ENCODE measurements around the gene AGPAT1.
A peak's percentile ranks its signal among the peaks of the same experiment; 100 is the strongest.

Gene AGPAT1

DNA sequence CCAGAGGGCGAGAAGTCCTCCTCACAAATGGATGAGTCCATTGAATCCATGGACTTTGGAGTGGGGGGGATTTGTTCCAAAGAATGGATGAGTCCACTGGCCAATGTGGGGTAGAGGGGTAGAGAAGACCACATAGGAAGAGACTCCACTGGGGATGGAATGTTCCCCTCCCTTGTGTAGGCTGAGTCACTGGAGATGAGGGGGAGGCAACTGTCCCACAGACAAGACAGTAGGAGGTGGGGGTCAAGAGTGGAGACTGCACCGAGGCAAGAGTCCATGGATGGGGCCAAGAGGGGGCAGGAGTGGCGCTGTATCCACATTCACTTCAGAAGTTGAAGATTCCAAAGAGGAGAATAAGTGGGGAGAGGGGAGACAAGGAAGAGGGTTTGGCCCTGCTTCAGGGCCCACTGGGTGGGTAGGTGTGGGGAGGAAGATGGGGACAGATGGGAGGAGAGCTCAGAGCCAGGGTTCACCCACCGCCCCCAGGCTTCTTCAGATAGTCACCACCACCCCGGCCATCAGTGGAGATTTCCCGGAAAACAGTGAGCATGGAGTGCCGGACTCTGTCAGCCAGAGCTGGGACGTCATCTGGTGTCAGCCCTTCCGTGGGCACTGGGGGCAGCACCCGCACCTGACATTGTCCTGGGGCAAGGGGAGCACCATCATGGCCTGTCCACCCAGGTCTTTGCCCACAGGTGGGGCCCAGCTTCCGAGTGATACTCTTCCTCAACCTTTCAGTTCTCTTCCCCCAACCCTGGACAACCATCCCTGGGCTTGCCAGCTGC lies 6.9 kb downstream of the AGPAT1 start:
- no peak for DNase-seq (ENCODE audit: low read depth)

DNA sequence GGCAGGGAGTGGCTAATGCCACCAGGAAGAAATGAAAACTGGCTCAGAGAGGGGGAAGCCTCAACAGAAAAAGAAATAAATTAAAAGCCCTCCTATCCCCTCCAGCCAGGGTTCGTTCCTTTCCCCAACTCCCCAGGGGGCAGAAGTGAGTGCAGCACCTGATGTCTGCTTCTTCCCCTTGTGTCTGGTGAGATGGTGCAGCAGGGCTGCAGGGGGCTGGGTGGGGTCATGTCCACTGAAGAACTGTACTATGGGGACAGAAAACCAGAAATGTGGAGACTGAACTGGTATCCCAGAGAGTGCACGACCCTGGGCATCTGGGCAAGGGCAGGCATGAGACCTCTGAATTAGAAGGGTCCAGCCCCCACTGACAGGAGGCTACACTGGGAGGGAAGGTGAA lies 7.5 kb downstream of the AGPAT1 start:
- DNase-seq (ENCODE audit: low read depth): no peak

DNA sequence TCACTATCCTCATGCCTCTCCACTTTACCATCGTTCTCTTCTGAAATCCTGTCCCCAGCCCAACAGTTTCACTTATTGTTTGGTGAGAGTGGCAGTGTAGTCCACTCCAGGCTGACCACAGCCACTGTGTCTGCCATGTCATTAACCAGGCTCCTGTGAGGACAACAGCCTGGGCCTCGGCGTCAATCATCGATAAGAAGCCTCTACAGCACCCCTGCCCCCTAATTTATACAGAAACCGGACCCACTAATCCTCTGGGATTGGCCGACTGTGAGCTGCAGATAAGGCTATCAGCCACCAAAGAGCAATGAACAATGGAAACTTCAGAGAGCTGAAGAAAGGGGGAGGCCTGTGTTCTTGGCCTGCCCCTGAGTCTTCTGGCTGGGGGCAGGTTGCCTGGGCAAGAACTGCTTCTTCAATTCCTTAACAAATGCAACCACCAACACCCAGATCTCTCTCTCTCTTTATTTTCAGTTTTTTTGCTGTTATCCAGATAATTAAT lies 8.1 kb downstream of the AGPAT1 start:
- no peak for DNase-seq (ENCODE audit: low read depth)

DNA sequence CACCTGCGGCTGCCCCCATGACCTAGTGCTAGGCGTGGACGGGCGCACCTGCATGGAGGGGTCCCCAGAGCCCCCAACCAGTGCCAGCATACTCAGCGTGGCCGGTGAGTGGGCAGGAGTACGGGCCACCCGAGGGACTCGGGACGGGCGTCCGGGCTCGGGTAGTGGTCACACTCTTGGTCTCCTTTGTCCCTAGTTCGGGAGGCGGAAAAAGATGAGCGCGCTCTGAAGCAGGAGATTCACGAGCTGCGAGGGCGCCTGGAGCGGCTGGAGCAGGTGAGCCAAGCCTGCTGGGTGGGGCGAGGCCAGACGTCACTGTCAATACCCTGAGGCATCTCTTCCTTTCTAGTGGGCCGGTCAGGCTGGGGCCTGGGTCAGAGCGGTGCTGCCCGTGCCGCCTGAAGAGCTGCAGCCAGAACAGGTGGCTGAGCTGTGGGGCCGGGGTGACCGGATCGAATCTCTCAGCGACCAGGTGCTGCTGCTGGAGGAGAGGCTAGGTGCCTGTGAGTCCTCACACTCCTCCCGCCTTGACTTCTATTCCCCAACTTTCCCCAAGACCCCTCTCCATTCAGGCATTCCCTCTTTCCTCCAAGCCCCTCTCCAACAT lies 8.6 kb downstream of the AGPAT1 start:
- no peak for DNase-seq (ENCODE audit: low read depth)

DNA sequence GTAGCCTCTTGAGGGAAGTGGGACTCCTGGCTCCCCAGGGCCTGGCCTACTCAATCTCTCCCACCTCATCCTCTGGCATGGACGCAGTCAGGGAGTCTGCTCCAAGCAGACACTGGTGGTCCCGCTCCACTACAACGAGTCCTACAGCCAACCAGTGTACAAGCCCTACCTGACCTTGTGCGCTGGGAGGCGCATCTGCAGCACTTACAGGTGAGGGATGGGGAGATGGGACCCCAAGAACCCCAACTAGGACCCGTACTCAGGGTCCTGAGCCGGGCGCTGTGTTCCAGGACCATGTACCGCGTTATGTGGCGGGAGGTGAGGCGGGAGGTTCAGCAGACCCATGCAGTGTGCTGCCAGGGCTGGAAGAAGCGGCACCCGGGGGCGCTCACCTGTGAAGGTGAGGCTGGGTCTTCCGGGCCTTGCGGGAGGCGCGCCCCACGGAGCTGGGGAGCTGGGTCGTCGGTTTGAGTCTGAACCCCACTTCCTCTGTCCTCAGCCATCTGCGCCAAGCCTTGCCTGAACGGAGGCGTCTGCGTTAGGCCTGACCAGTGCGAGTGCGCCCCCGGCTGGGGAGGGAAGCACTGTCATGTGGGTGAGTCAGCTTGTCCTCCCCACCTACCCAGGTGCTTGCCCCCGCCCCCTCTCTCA lies 9.3 kb downstream of the AGPAT1 start:
- DNase-seq (ENCODE audit: low read depth): no peak

DNA sequence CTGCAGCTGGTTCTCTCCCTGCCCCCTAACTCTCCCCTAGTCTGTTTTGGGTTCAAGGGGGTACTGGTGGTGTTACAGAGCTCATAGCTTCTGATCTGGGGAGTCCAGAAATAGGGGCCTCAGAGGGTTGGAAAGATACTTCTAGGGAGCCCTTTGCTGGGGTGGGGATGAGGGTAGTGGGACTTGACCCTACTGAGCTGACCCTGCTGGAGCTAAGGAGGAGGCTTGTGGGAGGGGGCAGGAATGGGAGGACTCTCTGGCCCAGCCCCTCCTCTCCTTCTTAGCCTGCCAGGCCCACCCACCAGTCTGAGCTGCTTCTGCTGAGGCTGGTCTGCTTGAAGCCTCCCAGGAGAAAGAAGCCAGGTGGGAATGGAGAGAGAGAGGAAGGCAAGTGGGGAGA lies 11.6 kb downstream of the AGPAT1 start, which contains the start of gene EGFL8:
Gene EGFL8 (plus strand): TSS at position 301 of the 400 bp plus-strand sequence. CDS start 1,571 bp downstream, outside the sequence.
- no peak for DNase-seq (ENCODE audit: low read depth)

DNA sequence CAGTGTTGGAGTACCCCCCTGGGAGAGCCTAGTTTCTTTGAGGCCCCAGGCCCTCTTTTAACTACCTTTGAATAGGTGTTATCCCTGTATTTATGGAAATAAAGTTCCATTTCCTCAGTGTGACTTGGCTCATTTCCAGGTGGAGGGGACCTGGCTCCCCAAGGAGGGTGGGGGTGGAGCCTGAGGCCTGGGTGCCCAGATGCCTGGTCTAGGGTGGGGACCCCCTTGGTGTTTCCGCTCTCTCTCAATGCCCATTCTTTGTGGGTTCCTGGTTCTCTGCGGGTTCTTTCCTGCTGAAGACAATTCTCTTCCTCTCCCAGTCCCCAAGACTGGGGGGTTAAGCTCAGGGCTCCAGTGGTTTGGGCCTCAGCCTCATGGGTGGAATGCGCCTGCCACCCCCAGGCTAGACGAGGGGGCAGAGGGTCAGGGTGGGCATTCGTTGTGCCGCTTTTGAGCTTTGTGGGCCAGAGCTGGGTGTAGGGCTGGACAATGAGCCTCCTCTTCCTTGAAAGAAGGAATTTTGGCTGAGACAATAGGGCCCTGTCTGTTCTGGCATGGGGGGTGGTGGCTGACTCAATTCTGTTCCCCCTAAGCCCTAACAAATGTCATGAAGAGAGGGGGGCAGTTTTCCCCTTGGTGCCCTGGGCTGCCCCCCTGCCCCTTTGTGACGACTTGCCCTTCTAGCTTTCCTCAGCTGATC lies 12.2 kb downstream of the AGPAT1 start:
- DNase-seq (ENCODE audit: low read depth): no peak

DNA sequence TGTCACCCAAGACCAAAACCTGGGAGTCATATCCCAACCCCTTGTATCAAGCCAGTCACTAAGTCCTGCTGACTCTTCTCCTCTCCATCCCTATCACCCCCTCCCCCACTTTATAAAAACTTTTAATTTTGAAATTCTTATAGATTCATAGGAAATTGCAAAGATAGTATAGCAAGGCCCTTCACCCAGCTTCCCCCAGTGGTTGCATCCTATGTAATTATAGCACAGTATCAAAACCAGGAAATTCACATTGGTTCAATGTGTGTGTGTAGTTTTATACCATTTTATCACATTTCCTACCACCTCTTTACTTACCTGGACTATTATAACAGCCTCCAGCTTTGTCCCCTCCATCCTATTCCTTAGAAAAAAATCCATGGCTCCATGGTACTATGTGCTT lies 17.8 kb downstream of the AGPAT1 start:
- DNase-seq (ENCODE audit: low read depth): no peak

DNA sequence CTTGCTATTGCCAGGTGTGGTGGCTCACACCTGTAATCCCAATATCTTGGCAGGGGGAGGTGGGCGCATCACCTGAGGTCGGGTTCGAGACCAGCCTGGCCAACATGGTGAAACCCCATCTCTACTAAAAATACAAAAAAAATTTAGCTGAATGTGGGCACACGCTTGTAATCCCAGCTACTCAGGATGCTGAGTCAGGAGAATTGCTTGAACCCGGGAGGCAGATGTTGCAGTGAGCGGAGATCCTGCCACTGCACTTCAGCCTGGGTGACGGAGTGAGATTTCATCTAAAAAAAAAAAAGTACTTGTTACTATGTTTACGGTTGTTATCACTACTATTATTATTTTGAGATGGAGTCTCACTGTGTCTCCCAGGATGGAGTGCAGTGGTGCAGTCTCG lies 19.0 kb downstream of the AGPAT1 start:
- no peak for DNase-seq (ENCODE audit: low read depth)

DNA sequence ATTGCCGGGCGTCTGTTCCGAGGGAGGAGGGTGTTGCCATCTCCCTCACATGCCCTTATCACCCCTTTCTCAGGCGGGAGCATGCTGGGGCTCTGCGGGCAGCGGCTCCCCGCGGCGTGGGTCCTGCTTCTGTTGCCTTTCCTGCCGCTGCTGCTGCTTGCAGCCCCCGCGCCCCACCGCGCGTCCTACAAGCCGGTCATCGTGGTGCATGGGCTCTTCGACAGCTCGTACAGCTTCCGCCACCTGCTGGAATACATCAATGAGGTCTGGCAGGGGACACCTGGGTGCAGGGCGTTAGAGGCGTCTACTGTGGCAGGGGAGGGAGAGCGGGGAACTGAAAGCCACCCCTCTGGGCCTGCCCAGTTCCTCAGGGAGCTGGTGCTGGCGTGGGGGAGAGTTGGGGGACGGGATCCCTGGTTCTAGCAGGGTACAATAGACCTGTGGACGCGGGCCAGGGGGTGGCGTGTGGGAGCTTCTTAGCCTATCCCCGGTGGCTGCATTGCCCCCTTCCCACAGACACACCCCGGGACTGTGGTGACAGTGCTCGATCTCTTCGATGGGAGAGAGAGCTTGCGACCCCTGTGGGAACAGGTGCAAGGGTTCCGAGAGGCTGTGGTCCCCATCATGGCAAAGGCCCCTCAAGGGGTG lies 21.2 kb downstream of the AGPAT1 start:
- DNase-seq (ENCODE audit: low read depth): peak; percentile 46

DNA sequence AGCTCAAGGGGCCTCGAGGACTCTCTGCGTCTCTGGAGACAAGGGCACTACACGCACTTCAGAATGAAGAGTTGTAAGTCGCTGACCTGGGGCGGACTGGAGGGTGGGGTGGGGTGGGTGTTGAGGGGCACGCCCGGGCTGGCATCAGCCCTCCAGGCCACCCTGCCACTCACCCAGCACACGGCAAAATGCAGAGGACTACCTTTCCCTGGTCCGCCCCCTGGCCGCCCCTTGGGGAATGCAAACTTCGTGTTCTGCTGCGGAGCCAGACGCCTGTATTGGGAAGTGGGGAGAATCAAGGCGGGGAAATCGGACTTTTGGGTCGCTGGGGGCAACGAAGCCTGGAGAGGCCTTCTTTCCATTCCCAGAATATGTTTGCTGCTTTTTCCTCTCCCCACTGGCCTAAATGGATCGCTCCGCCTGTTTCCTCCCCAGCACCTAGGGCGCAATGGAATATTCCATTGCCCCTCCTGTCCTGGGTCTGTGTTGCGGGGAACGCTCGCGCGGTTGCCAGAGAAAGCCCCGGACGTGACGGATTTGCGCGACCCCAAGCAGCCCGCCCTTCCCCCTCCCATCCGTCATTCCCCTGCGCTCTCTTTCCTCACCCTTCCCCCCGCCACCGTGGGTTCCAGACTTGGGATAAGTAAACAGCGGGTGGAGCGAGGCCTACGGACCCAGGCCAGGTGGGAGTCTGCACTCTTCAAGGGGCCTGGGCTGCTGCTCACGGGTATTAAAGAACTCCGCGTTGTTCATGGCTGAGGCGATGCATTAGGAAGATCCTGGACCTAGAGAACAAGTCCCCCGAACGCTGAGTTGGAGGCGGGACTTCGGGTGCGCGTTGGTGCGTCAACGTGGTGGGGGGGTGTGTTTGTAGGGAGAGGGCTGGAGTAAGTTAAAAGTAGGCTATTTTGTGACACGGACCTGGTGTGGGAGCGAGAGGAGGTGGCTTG lies 22.0 kb downstream of the AGPAT1 start, which contains the start of gene PPT2:
Gene PPT2 (plus strand): TSS at position 578 of the 950 bp plus-strand sequence. CDS start 454 bp downstream, outside the sequence.
- DNase-seq (ENCODE audit: low read depth): peak; percentile 78

DNA sequence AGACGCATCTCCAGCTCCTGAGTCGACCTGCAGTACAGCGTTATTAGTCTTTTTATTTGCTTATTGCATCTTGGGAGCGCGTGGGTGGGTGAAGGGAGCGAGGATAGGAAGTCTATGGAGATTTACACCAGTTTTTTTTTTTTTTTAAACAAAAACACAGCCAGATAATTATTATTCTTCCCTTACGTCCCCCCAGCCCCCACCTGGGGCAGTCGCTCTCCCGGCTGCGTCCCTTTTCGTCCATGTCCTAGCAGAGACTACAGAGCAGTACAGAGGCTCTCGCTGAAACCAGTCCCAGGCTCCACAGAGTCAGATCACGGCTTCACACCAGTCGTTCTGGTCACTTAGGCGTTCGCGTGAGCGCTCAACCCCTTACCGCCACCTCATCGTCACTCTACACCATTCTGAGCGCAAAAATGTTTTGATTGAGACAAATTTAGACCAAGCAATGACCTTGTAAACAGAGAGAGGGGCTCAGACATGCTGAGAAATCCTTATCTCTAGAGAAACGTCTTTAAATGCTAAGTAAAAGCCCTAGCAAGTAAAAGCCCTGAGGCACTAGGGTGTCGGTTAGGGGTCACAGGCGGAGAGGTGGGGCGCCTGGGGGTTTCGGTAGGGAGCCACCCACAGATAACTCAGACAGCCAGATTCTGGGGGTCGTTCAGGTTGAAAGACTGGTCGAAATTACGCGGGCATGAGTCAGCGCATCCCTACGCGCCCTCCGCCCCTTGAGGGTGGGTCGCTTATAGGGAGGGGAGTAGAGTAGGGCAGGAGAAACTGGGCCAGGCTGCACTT lies 22.9 kb downstream of the AGPAT1 start:
- no peak for DNase-seq (ENCODE audit: low read depth)

DNA sequence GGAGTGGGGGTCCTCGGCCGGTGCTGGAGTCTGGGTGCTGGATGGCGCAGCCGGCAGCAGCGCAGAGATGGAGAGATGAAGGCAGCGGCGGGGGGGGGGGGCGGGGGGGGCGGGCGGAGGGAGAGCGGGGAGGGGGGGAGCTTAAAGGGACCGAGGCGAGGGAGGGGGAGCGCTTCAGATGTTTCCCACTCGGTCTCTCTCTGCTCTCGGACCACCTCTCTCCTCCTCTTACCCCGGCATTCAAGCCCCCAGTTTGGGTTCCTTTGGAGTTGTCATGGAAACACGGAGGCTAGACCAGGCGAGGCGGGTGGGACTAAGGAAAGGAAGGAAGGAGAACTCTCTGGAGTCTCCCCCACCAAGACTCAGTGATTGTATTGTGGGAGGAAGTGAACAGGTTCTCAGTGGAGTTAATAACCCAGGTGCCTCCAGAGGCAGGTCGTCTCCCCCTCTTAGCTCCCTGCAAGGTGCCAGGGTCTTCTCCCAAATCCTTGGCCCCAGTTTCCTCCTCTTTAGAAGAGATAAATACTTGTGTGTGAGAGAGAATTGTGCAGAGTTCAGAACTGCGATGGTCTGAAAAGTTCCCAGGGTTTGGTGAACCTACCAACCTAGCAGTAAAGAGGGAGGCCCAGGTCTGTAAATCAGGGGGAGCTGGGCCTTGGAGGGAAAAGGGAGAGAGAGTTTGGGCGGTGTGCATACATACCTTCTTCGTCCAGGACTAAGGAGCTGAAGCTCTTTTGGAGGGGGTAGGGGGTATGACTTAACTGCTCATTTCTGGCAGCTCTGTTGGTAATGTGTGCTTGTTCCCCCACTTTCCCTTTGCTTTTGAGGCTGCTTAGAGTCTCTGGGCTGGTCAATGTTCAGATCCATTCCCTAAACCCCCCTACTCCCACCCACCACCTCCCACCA lies 23.8 kb downstream of the AGPAT1 start, which contains the start of gene PRRT1:
Gene PRRT1 (minus strand): TSS at position 77 of the 906 bp plus-strand sequence. CDS start 112 bp downstream, outside the sequence.
- no peak for DNase-seq (ENCODE audit: low read depth)

DNA sequence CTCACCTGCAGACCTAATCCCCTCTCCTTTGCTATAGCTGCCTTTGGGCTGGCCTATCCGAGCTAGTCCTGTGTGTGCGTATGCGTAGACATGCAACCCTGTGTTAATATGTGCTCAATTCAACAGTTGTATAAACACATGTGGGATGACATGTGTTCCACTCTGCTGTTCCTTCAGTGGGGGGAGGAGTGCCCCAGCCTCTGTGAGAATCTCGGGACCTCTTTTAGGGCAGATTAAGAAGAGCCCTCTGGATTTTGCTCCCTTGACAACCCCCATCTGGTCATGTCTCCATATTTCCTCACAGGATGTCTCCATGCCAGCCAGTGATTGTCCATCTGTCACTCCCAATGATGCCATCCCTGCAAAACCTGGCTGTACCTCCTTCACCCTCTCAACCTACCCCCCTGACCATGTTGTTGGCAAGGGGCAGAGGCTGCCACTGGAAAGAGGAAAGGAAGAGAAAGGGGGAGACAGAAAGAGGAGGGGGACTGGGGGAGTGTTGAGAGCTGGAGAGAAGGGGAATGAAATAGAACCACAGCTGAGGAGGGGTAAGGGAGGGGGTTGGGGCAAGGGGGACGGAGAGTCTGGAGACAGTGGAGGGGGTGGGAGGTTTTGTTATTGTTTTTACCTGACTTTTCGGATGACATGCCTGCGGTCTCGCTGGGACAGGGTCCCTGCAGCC lies 24.6 kb downstream of the AGPAT1 start:
- no peak for DNase-seq (ENCODE audit: low read depth)

DNA sequence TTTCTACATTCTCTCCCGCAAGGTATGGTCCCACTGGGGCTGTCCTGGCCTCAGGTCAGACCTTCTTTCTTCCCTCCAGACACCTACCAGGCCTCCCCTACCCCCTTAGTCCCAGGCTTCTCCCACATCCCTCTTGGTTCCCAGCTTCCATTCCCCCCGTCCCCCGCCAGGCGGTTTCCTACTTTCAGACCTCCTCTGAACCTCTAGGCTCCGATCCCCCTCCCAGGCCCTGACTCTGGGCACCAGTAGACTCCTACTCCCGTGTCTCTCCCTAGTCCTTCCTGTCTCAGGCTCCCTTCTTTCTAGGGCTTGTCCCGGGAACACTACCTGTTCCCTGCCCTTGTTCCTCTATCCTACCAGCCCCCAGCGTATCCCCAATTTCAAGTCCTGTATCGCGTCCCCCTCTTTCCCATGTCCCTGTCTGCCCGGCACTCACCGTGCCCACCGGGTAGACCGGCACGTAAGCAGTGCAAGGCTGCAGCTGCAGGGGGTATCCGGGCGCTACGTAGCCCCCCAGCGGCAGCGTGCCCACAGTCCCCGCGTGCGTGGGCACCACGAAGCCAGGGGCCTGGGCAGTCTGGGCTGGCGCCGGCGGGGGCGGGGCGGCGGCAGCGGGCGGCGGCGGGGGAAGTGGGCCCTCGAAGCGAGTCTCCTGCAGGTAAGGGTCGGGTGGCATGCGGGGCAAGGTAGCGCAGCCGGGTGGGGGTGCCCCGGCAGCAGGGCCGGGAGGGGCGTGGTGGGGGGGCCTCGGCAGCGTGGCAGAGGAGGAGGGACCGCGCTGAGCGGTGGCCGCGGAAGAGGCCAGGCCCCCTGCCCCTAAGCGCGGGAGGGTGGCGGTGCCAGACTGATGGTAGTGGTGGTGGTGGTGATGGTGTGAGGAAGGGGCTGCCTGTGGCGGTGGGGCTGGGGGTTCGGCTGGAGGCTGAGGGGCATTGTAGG lies 25.7 kb downstream of the AGPAT1 start:
- no peak for DNase-seq (ENCODE audit: low read depth)

DNA sequence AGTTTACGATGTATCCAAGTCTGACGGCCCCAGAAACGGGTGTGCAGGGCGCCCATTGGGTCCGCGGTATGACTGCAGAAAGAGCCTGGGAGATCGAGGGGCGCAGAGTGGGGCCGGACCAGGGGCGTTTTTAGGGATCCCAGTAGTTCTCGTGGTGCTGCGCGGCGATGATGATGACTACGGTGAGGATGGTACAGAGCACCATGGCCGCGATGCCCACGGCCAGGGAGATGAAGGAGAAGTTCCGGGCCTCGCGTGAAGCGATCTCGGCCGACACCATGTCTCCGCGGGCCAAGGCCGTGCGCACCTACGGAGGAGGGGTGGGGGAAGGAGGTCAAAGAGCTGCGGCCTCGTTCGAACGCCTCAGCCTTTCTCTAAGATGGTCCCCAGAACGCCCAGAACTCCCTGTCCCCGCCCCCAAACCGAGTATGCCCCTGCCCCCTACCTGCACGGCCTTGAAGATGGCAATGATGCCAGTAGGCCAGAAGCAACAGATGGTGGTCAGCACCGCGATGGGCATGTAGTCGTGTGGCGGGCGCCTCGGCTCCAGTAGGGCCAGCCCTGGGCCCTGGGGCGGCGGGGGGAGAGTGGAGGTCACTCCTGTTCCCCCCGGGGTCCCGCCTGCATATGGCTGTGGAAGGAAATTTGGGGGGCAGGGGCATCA lies 26.7 kb downstream of the AGPAT1 start:
- DNase-seq (ENCODE audit: low read depth): no peak

All from activated T-cell treated with anti-CD3 and anti-CD28 coated beads for 48 hours (primary cell).